GM12892 (cell line): ENCODE measurements around the gene HNF4A.

Experiments
- DNase-seq: peaks from one replicate; pipeline ENCODE4 v3.0.0; 2011; ENCODE audit not compliant: insufficient read length
- FAIRE-seq: peaks from 2 replicates; lab custom pipeline; 2011; peaks lifted over from hg19 to GRCh38; lab: Jason Lieb, UNC
- POLR2A ChIP-seq: IDR thresholded peaks from 2 replicates; pipeline ENCODE4 v1.6.1; 2011; ENCODE audit warnings: low read depth, low read length, control low read depth
- POLR2AphosphoS5 ChIP-seq: IDR thresholded peaks from 2 replicates; pipeline ENCODE4 v1.6.1; 2011; ENCODE audit warnings: low read depth, low read length, control low read depth
- TAF1 ChIP-seq: IDR thresholded peaks from 2 replicates; pipeline ENCODE4 v1.6.1; 2011; ENCODE audit warnings: low read depth, mild to moderate bottlenecking, control low read depth, low read length, borderline replicate concordance

HNF4A gene

GRCh38 chr20:44349349-44349748, 6.2 kb upstream of the HNF4A start:
- DNase-seq, result no peak
- FAIRE-seq, result no peak
- TF ChIP-seq TAF1, result no peak
- no peak for TF ChIP-seq POLR2AphosphoS5

GRCh38 chr20:44350567-44350966, 4.9 kb upstream of the HNF4A start:
- FAIRE-seq (no peak), DNase-seq (no peak)
- TF ChIP-seq TAF1, result no peak
- TF ChIP-seq POLR2A, result no peak
- TF ChIP-seq POLR2AphosphoS5, result no peak

- TF ChIP-seq POLR2A (no peak), TAF1 (no peak), POLR2AphosphoS5 (no peak)
- no peak for FAIRE-seq
- no peak for DNase-seq
Observed at GRCh38 chr20:44354979-44355497, 461 bp upstream of the HNF4A start.

- FAIRE-seq (no peak), DNase-seq (no peak)
- TF ChIP-seq POLR2A (no peak), POLR2AphosphoS5 (no peak), TAF1 (no peak)
Observed at GRCh38 chr20:44356353-44356723, 839 bp downstream of the HNF4A start.

- no peak for FAIRE-seq
- no peak for TF ChIP-seq POLR2AphosphoS5
- no peak for DNase-seq
Observed at GRCh38 chr20:44357020-44357419, 1.5 kb downstream of the HNF4A start.

GRCh38 chr20:44357555-44358125, 2.1 kb downstream of the HNF4A start:
- DNase-seq (no peak), FAIRE-seq (no peak)
- TF ChIP-seq TAF1 (no peak), POLR2AphosphoS5 (no peak), POLR2A (no peak)

GRCh38 chr20:44358776-44359175, 3.3 kb downstream of the HNF4A start:
- no peak for DNase-seq
- no peak for FAIRE-seq
- no peak for TF ChIP-seq TAF1
- TF ChIP-seq POLR2AphosphoS5, result no peak

GRCh38 chr20:44360221-44360620, 4.7 kb downstream of the HNF4A start:
- no peak for DNase-seq
- no peak for FAIRE-seq
- no peak for TF ChIP-seq TAF1
- no peak for TF ChIP-seq POLR2AphosphoS5

GRCh38 chr20:44361021-44361420, 5.5 kb downstream of the HNF4A start:
- TF ChIP-seq POLR2A (no peak), POLR2AphosphoS5 (no peak), TAF1 (no peak)
- DNase-seq (no peak), FAIRE-seq (no peak)

GRCh38 chr20:44362466-44362940, 7.0 kb downstream of the HNF4A start:
- no peak for TF ChIP-seq POLR2AphosphoS5
- no peak for TF ChIP-seq TAF1
- no peak for TF ChIP-seq POLR2A
- FAIRE-seq (no peak), DNase-seq (no peak)

GRCh38 chr20:44364068-44364467, 8.6 kb downstream of the HNF4A start:
- FAIRE-seq (no peak), DNase-seq (no peak)
- TF ChIP-seq POLR2AphosphoS5 (no peak), TAF1 (no peak), POLR2A (no peak)

GRCh38 chr20:44364780-44365179, 9.3 kb downstream of the HNF4A start:
- FAIRE-seq, result no peak
- TF ChIP-seq TAF1 (no peak), POLR2A (no peak), POLR2AphosphoS5 (no peak)
- no peak for DNase-seq

GRCh38 chr20:44367746-44368145, 12.2 kb downstream of the HNF4A start:
- DNase-seq (no peak), FAIRE-seq (no peak)
- TF ChIP-seq TAF1, result no peak
- no peak for TF ChIP-seq POLR2A
- no peak for TF ChIP-seq POLR2AphosphoS5
